COLO668 (cell line): Measurements from ENCODE around the gene PLCB3.
A peak's percentile ranks its signal among the peaks of the same experiment; 100 is the strongest.

ENCODE experiments used
- DNase-seq: peaks from one replicate; lab custom pipeline; 2025; ENCODE audit not compliant: unreplicated experiment; lab: John Stamatoyannopoulos, UW

Gene PLCB3

DNA sequence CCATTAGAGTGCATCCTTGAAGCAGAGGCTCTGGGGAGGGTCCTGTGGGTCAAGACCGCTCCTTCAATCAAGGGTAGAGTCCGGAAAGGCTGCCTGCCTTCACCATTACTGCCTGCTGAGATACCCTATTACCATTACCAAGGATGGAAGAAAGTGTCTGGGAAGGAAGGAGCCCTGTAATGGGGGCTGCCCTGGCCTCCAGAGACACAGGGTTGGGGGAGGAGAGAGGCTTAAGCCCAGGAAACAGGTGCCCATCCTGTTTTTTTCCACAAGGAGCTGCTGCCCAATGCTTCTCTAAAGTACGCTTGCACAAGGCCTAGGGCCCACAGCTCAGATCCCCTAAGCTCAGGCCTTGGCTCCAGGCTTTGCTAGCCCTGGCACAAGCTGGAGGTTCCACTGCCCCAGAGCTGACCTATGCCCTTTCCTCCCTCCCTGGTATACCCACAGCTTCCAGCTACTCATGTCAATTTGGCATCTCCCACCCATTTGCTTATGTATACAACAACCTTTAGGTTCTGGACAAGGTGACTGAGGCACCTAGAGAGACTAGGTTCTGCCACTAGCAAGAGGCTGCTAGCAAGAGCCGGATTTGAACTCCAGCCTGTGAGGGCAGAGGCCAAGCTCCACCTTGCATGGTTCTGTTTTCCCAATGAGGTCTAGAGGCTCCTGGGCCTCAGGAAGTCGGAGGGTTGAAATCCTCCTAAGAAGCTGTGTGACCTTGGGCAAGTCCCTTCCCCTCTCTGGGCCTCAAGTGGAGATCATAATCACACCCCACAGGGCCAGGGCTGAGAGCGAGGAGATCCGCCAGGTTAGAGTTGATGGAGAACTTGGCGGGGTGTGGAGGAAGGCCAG lies 1.5 kb upstream of the PLCB3 start:
- no peak for DNase-seq

DNA sequence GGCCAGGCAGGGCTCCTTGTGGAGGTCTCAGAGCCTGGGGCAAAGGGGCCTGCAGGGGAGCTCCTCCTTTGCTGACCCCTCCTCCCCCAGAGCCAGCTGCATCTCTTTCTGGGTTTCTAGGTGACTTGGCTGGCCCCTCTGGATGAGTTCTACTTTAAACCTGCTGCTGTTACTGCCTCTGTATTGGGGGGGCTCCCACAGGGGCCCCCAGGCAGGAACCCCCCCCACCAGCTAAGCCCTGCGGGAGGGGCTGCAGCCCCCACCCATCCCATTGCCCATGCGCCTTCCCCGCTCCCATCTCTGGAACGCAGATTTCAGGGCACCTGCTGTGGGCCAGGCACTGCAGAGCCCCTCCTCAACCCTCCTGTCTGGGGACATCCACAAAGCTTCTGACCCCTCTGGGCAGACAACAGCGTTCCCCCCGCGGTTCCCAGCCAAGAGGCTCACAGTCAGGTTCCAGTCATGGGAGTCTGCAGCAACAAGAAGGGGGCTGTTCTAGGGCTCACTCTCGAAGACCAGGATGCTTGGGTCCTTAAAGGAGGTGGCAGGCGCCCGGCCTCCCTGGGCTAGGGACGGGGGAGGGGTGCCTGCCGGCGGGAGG lies 815 bp upstream of the PLCB3 start:
- no peak for DNase-seq

- no peak for DNase-seq
Measured at GRCh38 chr11:64251753-64252002, 348 bp downstream of the PLCB3 start.

- peak; percentile 43 for DNase-seq
Measured at GRCh38 chr11:64252003-64252872, 908 bp downstream of the PLCB3 start.

- no peak for DNase-seq
Measured at GRCh38 chr11:64253043-64253442, 1.7 kb downstream of the PLCB3 start.

DNA sequence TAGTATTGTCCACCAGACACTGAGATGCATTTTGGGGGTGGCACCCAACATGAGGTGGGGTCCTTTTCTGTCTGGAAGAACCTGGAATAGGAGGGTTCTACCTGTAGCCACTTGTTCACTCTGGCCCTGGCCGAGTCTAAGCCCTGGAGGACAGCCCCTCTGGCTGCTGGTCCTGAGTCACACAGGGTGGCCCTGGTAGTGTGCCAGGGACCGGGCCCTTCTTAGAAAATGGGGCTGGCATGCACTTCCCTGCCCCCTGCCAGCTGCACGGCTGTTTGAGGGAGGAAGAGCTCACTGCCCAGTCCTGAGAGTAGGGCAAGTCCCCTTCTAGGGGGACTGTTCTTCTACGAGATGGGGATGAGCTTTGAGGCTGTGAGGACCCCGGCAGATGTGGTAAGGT lies 2.2 kb downstream of the PLCB3 start:
- no peak for DNase-seq

DNA sequence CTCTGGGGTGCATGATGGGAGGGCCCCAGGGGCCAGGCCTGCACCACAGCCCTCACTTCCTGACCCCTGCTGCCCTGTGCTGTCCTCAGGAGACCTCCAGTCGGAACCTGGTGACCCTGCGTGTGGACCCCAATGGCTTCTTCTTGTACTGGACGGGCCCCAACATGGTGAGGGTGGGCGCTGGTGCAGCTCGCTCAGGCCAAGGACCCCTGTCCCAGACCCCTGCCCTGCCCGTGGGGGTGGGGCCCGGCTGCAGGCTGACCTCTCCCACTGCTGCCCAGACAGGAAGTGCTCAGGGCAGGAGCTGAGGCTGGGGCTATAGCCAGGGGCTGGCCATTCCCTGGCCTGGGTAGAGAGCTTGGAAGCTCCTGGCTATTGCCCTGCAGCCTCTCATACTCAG lies 3.0 kb downstream of the PLCB3 start:
- no peak for DNase-seq

DNA sequence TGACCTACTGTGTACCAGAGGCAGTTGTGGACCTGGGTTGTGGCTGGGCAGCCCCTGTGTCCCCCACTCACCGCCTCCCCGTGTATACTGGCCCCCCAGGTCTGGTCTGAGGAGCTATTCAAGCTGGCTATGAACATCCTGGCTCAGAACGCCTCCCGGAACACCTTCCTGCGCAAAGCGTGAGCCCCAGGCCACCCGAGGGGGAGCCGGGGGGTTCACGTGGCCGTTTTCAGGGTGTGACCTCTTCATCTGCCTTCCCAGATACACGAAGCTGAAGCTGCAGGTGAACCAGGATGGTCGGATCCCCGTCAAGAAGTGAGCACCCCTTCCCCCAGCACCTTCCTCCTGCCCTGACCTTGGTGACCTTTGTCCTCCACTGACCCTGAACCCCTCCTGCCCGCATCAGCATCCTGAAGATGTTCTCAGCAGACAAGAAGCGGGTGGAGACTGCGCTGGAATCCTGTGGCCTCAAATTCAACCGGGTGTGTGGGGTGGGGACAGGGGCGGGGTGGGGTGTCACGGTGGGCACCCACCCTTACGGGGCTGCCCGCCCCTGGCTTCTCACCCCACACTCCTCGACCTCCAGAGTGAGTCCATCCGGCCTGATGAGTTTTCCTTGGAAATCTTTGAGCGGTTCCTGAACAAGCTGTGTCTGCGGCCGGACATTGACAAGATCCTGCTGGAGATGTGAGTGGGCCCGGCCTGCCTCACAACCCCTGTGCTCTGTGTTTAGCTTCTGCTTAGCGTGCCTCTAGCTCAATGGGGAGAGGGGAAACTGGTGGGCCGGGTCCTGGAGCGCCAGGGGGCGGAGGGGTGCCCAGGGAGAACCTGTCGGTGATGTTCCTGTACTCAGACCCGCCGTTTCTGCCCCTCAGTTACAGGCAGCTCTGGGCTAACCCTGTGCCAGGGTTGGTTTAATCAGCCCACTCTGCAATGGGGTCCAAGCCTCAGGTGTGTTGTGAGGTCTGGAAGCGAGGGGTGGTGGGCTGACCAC lies 4.1 kb downstream of the PLCB3 start:
- no peak for DNase-seq

GRCh38 chr11:64256300-64256699 lies 5.0 kb downstream of the PLCB3 start:
- no peak for DNase-seq

DNA sequence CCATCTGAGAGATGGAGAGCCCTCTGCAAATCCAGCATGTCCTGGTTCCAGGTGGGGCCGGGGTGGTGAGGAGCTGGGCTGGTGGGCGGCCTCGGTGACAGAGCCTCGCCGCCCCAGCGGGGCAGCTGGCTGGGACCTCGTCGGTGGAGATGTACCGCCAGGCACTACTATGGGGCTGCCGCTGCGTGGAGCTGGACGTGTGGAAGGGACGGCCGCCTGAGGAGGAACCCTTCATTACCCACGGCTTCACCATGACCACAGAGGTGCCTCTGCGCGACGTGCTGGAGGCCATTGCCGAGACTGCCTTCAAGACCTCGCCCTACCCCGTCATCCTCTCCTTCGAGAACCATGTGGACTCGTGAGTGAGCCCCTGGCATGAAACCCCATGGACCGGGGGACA lies 7.0 kb downstream of the PLCB3 start:
- no peak for DNase-seq

DNA sequence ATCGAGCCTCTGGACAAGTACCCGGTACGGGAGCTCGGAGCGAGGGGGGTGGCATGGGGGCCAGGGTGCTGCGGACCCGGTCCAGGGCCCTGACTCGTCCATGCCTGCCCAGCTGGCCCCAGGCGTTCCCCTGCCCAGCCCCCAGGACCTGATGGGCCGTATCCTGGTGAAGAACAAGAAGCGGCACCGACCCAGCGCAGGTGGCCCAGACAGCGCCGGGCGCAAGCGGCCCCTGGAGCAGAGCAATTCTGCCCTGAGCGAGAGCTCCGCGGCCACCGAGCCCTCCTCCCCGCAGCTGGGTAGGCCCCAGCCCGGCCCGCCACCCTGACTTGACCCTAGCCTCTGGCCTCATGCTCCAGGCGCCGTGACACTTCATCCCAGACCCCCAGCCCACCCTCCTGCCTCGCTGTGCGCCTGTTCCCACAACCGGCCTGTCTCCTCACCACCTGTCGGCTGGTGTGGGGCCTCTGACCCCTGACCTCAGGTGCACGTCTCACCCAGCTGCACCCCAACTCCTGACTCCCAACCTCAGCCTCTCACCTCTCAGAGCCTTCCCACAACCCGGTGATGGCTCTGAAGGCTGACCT lies 7.7 kb downstream of the PLCB3 start:
- no peak for DNase-seq

DNA sequence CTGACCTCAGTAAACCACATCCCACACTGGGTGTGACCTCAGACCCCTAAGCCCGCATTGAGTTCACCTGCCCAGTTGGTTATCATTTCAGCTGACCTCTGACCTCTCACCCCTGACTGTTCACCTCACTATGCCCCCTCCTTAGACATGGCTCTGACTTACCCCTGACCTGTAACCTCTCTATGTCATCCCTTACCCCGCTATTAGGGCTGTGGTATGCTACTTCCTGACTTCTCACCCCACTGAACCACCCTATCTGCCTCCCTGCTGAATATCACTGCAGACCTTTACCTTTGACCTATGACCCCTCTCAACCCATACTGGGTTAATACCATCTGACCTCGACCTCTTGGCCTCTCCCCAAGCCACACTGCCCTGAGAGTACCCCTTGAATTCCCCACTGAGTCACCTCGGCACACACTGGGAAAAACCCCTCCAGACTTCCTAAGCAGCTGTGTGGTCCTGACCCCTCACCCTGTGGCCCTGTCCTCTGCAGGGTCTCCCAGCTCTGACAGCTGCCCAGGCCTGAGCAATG lies 8.3 kb downstream of the PLCB3 start:
- no peak for DNase-seq

DNA sequence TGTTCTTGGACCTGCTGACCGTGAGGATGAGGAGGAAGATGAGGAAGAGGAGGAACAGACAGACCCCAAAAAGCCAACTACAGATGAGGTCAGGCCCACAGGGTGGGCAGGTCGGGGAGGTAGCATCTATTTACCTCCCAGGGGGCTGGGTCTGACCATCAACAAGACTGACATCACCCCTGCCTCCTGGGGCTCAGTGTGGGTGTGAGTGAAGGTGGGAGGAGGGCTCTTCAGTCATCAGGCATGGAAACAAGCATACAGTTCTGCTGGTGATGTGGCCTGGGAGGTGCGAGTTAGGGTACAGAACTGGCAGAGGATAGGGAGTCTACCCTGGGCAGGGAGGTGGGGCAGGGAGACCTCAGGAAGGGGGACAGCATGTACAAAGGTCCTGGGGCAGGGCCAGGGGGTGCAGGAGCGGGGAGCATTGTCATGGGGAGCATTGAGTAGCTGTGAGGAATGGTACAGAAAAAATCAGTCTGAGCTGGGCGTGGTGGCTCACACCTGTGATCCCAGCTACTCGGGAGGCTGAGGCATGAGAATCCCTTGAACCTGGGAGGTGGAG lies 8.9 kb downstream of the PLCB3 start:
- DNase-seq, result no peak

- no peak for DNase-seq
Measured at GRCh38 chr11:64261556-64262080, 10.3 kb downstream of the PLCB3 start.

DNA sequence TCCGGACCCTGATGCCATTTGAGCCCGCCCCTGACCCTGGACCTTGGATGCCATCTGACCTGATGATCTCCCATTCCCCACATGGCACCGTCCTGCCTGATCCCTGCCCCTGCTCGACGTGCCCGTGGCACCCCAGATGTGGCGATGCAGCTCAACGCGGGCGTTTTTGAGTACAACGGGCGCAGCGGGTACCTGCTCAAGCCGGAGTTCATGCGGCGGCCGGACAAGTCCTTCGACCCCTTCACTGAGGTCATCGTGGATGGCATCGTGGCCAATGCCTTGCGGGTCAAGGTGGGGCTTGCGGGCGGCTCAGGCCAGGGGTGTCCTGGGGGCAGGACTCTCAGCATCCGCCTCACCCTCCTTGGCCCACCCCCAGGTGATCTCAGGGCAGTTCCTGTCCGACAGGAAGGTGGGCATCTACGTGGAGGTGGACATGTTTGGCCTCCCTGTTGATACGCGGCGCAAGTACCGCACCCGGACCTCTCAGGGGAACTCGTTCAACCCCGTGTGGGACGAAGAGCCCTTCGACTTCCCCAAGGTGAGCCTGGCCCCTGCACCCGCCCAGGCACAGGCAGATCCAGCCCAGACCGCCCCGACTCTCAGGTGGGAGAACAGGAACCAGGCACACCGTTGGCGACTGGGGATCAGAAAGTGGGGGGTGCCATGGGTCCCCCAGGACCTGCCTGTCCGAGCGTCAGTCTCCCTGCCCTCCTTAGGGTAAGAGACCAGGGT lies 11.1 kb downstream of the PLCB3 start:
- DNase-seq, result no peak

GRCh38 chr11:64263021-64263946 lies 12.0 kb downstream of the PLCB3 start:
- no peak for DNase-seq

GRCh38 chr11:64263947-64264317 lies 12.6 kb downstream of the PLCB3 start:
- no peak for DNase-seq

GRCh38 chr11:64264371-64264852 lies 13.1 kb downstream of the PLCB3 start:
- no peak for DNase-seq
